ENCODE measurements around the gene DYRK1A. TPM values are rescaled to one million over a fixed set of nuclear protein-coding genes. Genes with fewer than 3 reads are reported as not detected.

Gene DYRK1A
- total and polyA plus RNA-seq, 2 donors from 2014 or later = 14.5 to 78.0 TPM

GRCh38 chr21:37415939-37416338 is 49.4 kb downstream of the DYRK1A start:
- H3K36me3 ChIP-seq (ENCODE audit: control insufficient read depth in 2 of 3, insufficient read depth in 3 of 3, low read length in 3 of 3) = no peaks in the 10 kb centered on the region
- no peak overlapping the region for H3K27ac ChIP-seq (ENCODE audit: low read depth in 2 of 2, low read length in 2 of 2)
- peaks cover 0 to 6% (median 2%) of the 10 kb centered on the region in 3 donors for H3K4me1 ChIP-seq (ENCODE audit: control insufficient read depth in 2 of 3, insufficient read depth in 2 of 3, low read depth in 1 of 3, low read length in 3 of 3)
- no peak overlapping the region for H3K4me3 ChIP-seq (ENCODE audit: low read length in 3 of 3)
- DNase-seq (no peak), FAIRE-seq (no peak)
- H3K27me3 ChIP-seq (ENCODE audit: control insufficient read depth, insufficient read depth, low read length) = no peaks in the 10 kb centered on the region
- intact Hi-C loops (cut with DNase I) = no loop called here
- no peak for TF ChIP-seq CTCF (IDR thresholded peaks at IDR 0.05; ENCODE audit: borderline replicate concordance, extremely low read depth, insufficient read depth)
- no peak overlapping the region for H3K9ac ChIP-seq (ENCODE audit: low read length in 3 of 3)
- no peaks in the 10 kb centered on the region for H3K9me3 ChIP-seq (ENCODE audit: control insufficient read depth in 2 of 3, insufficient read depth in 1 of 3, low read length in 3 of 3)

DNA sequence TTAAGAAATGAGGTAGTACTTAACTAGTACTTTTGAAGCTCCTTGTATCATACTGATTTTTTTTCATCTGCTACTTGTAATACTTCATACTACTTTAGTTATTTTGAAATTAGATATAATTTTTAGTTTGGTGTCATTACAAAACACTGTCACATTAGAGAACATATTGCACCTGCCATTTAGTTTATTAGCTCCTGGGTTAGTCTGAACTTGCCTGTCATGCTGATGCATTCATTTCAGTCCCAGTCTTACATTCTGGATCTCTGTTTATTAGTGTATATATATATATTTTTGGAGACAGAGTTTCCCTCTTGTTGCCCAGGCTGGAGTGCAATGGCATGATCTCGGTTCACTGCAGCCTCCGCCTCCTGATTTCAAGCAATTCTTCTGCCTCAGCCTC is 50.3 kb downstream of the DYRK1A start:
- no peak for FAIRE-seq
- peaks cover 0 to 6% (median 2%) of the 10 kb centered on the region in 3 donors for H3K4me1 ChIP-seq (ENCODE audit: control insufficient read depth in 2 of 3, insufficient read depth in 2 of 3, low read depth in 1 of 3, low read length in 3 of 3)
- no peak for TF ChIP-seq CTCF (IDR thresholded peaks at IDR 0.05; ENCODE audit: borderline replicate concordance, extremely low read depth, insufficient read depth)
- H3K4me3 ChIP-seq (ENCODE audit: low read length in 3 of 3) = no peak overlapping the region
- H3K9ac ChIP-seq (ENCODE audit: low read length in 3 of 3) = no peak overlapping the region
- no peak for DNase-seq
- intact Hi-C loops (cut with DNase I) = no loop called here
- no peak overlapping the region for H3K27ac ChIP-seq (ENCODE audit: low read depth in 2 of 2, low read length in 2 of 2)
- no peaks in the 10 kb centered on the region for H3K36me3 ChIP-seq (ENCODE audit: control insufficient read depth in 2 of 3, insufficient read depth in 3 of 3, low read length in 3 of 3)
- no peaks in the 10 kb centered on the region for H3K9me3 ChIP-seq (ENCODE audit: control insufficient read depth in 2 of 3, insufficient read depth in 1 of 3, low read length in 3 of 3)
- H3K27me3 ChIP-seq (ENCODE audit: control insufficient read depth, insufficient read depth, low read length) = no peaks in the 10 kb centered on the region

DNA sequence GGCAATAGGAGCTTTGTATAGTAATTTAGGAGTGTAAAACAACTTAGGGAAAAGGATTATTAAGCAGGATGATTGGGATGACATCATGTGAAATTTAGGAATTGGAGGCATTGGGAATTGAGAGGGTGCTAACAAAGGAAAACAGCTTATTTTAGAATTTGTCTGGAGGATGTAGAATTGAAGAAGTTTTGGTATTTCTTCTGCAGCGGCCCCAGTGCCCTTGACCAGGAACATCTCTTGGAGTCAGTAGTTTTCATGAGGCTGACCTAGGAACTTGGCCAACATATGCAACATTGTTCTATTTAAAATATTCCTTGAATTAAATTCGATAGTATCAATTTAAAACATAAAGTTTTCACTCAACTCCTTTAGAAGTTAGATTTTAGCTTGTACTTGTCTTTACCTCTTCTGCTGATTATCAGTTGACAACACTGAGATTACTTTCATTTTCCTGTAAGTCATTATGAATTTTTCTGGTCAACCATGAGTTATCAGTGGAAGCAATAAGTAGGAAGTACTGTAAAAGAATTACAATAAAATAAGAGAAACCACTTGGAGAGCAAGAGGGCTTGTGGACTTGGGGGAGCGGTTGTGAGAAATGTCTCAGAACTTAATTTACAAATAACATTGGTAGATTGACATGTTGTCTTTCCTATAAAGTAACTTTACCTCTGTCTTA is 52.8 kb downstream of the DYRK1A start:
- H3K27ac ChIP-seq (ENCODE audit: low read depth in 2 of 2, low read length in 2 of 2) = no peak overlapping the region

More for the DNA sequence above, 52.8 kb downstream of the DYRK1A start:
- FAIRE-seq = no peak
- Histone ChIP-seq H3K9ac (ENCODE audit: low read length in 3 of 3) (no peak overlapping the region), H3K36me3 (ENCODE audit: control insufficient read depth in 2 of 3, insufficient read depth in 3 of 3, low read length in 3 of 3) (no peaks in the 10 kb centered on the region), H3K27me3 (ENCODE audit: control insufficient read depth, insufficient read depth, low read length) (no peaks in the 10 kb centered on the region), H3K4me1 (ENCODE audit: control insufficient read depth in 2 of 3, insufficient read depth in 2 of 3, low read depth in 1 of 3, low read length in 3 of 3) (peaks cover 0 to 6% (median 0%) of the 10 kb centered on the region in 3 donors), H3K9me3 (ENCODE audit: control insufficient read depth in 2 of 3, insufficient read depth in 1 of 3, low read length in 3 of 3) (no peaks in the 10 kb centered on the region), H3K4me3 (ENCODE audit: low read length in 3 of 3) (no peak overlapping the region)
- intact Hi-C loops (cut with DNase I) = no loop called here
- TF ChIP-seq CTCF (IDR thresholded peaks at IDR 0.05; ENCODE audit: borderline replicate concordance, extremely low read depth, insufficient read depth) = no peak
- no peak for DNase-seq

All from kidney (tissue), 14 donors.